GM12891 (cell line): Measurements from ENCODE around the gene SERF2.
"Not testable (repeated sequence)": the region's sequence is repeated elsewhere in the genome, so short reads cannot be mapped to it uniquely, and the experiment has no call there.

ENCODE experiments used
- PAX5 ChIP-seq: IDR thresholded peaks from 2 replicates; pipeline ENCODE4 v1.6.1; 2011; ENCODE audit warnings: low read length, moderate library complexity, mild to moderate bottlenecking; ENCODE audit not compliant: insufficient read depth, severe bottlenecking
- POLR2A ChIP-seq: IDR thresholded peaks from 2 replicates; pipeline ENCODE4 v1.6.1; 2011; ENCODE audit warnings: low read depth, low read length, control low read depth
- POLR2AphosphoS5 ChIP-seq: IDR thresholded peaks from 2 replicates; pipeline ENCODE4 v1.6.1; 2011; ENCODE audit warnings: low read depth, low read length, control low read depth
- SPI1 ChIP-seq: IDR thresholded peaks from 2 replicates; pipeline ENCODE4 v1.6.1; 2011; ENCODE audit warnings: low read depth, low read length, control low read depth
- TAF1 ChIP-seq: IDR thresholded peaks from 2 replicates; pipeline ENCODE4 v1.6.1; 2011; ENCODE audit warnings: low read depth, low read length, control low read depth

DNA sequence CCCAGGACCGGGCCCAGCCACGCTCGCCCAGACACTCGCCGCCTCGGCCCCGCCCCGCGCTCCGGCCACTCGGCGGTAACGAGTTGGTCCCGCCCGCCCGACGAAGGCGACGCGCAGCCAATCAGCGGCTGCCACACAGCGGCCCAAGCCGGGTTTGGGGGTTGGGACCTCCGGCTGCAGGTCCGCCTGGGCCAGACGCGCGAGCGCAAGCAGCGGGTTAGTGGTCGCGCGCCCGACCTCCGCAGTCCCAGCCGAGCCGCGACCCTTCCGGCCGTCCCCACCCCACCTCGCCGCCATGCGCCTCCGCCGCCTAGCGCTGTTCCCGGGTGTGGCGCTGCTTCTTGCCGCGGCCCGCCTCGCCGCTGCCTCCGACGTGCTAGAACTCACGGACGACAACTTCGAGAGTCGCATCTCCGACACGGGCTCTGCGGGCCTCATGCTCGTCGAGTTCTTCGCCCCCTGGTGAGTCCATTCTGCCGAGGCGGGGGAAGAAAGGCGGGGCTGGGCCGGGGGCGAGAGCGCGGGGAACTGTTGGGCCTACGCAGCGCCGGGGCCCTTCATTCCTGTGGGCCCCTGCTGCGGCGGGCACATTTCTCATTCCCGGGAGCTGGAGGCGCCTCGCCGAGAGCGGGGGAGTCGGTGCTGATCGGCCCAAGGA lies 45.7 kb upstream of the SERF2 start, which contains the start of gene PDIA3:
- TF ChIP-seq TAF1 (peak; percentile 80), POLR2A (peak; percentile 75), POLR2AphosphoS5 (peak; percentile 75; the same call in 1 of the 2 replicates)
- TF ChIP-seq SPI1, PAX5: not testable (repeated sequence)
